C4-2B (cell line): ENCODE measurements around the gene R3HDM4.

Source experiments
- ZFX ChIP-seq: fragments of 450-650 bp; IDR thresholded peaks from 2 replicates; pipeline ENCODE4 v1.6.1; 2017
- TF ChIP-seq, protein P1 (sequence below): fragments of 450-650 bp; conservative IDR thresholded peaks from 2 replicates; pipeline ENCODE4 v1.5.1; 2017; ENCODE audit warnings: mild to moderate bottlenecking

- TF ChIP-seq, protein P1, sequence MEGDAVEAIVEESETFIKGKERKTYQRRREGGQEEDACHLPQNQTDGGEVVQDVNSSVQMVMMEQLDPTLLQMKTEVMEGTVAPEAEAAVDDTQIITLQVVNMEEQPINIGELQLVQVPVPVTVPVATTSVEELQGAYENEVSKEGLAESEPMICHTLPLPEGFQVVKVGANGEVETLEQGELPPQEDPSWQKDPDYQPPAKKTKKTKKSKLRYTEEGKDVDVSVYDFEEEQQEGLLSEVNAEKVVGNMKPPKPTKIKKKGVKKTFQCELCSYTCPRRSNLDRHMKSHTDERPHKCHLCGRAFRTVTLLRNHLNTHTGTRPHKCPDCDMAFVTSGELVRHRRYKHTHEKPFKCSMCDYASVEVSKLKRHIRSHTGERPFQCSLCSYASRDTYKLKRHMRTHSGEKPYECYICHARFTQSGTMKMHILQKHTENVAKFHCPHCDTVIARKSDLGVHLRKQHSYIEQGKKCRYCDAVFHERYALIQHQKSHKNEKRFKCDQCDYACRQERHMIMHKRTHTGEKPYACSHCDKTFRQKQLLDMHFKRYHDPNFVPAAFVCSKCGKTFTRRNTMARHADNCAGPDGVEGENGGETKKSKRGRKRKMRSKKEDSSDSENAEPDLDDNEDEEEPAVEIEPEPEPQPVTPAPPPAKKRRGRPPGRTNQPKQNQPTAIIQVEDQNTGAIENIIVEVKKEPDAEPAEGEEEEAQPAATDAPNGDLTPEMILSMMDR = no peak
- TF ChIP-seq ZFX = no peak
Observed at GRCh38 chr19:952680-953444, 39.8 kb upstream of the R3HDM4 start.
